ENCODE data around the gene GSTT2.

- TF ChIP-seq CTCF (IDR thresholded peaks at IDR 0.05 in 8 of 11, conservative IDR thresholded peaks at IDR 0.05 in 3 of 11) (no peak), POLR2AphosphoS5 (IDR thresholded peaks at IDR 0.05) (no peak)
Measured at GRCh38 chr22:23970201-23970641, 9.7 kb upstream of the GSTT2 start.
